Prostate gland (tissue), 2 donors: ENCODE data around the gene PRPF6.

Experiments
- POLR2A ChIP-seq: fragments of 450-650 bp; IDR thresholded peaks from one replicate; pipeline ENCODE4 v1.6.1; 2016; ENCODE audit warnings: antibody characterized with exemption, mild to moderate bottlenecking
- TF ChIP-seq, protein P1 (sequence below), 4 experiments: fragments of 200-600 bp in 2 of 4; fragments of 450-650 bp in 2 of 4; sonication (generic) in 2 of 4; IDR thresholded peaks; 1 replicate in 3 of 4; 2 replicates in 1 of 4; pipeline ENCODE4 v1.5.1; 2016 to 2019; ENCODE audit warnings: antibody characterized with exemption in 4 of 4, mild to moderate bottlenecking in 2 of 4, moderate library complexity in 2 of 4

- TF ChIP-seq, protein P1, sequence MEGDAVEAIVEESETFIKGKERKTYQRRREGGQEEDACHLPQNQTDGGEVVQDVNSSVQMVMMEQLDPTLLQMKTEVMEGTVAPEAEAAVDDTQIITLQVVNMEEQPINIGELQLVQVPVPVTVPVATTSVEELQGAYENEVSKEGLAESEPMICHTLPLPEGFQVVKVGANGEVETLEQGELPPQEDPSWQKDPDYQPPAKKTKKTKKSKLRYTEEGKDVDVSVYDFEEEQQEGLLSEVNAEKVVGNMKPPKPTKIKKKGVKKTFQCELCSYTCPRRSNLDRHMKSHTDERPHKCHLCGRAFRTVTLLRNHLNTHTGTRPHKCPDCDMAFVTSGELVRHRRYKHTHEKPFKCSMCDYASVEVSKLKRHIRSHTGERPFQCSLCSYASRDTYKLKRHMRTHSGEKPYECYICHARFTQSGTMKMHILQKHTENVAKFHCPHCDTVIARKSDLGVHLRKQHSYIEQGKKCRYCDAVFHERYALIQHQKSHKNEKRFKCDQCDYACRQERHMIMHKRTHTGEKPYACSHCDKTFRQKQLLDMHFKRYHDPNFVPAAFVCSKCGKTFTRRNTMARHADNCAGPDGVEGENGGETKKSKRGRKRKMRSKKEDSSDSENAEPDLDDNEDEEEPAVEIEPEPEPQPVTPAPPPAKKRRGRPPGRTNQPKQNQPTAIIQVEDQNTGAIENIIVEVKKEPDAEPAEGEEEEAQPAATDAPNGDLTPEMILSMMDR (IDR thresholded peaks at IDR 0.05), result no peak
- no peak for TF ChIP-seq POLR2A
Observed at GRCh38 chr20:64074963-64075362, 94.0 kb downstream of the PRPF6 start.
